Heart right ventricle (tissue), 16 donors: Measurements from ENCODE around the gene ACP1. TPM values are rescaled to one million over a fixed set of nuclear protein-coding genes. Genes with fewer than 3 reads are reported as not detected.

ENCODE experiments used
- ATAC-seq, 8 donors: fragments of 200-7000 bp; cut with Tn5 transposase; one replicate each; pipeline ENCODE4 v1.9.1; 2020; ENCODE audit warnings: mild to moderate bottlenecking in 8 of 8, moderate library complexity in 8 of 8, moderate number of reproducible peaks in 1 of 8
- DNase-seq, 2 donors: peaks; one replicate each; pipeline ENCODE4 v3.0.0-alpha.2; 2020
- H3K27ac ChIP-seq, 10 donors: fragments of 200-600 bp; sonication (generic) in 2 of 10; one replicate each; pipeline versions ENCODE4 v1.5.0 to v1.8.0; 2020 to 2022; ENCODE audit warnings: mild to moderate bottlenecking in 3 of 10
- H3K27me3 ChIP-seq, 7 donors: fragments of 200-600 bp; one replicate each; pipeline ENCODE4 v1.8.0; 2021 to 2022; ENCODE audit warnings: mild to moderate bottlenecking in 2 of 7
- H3K36me3 ChIP-seq, 9 donors: fragments of 200-600 bp; sonication (generic) in 1 of 9; one replicate each; pipeline versions ENCODE4 v1.5.0 to v1.8.0; 2020 to 2022; ENCODE audit warnings: mild to moderate bottlenecking in 2 of 9
- H3K4me1 ChIP-seq, 9 donors: fragments of 200-600 bp; sonication (generic) in 1 of 9; one replicate each; pipeline versions ENCODE4 v1.5.0 to v1.8.0; 2020 to 2022; ENCODE audit warnings: mild to moderate bottlenecking in 4 of 9
- H3K4me3 ChIP-seq, 10 donors: fragments of 200-600 bp; sonication (generic) in 2 of 10; one replicate each; pipeline versions ENCODE4 v1.5.0 to v1.8.0; 2020 to 2022; ENCODE audit warnings: mild to moderate bottlenecking in 7 of 10, moderate library complexity in 2 of 10
- H3K9me3 ChIP-seq, 11 donors: fragments of 200-600 bp in 10 of 11; sonication (generic) in 2 of 11; one replicate each; pipeline versions ENCODE4 v1.5.0 to v1.8.0; 2013 to 2022; ENCODE audit warnings: mild to moderate bottlenecking in 2 of 11, control low read depth in 1 of 11, moderate library complexity in 1 of 11
- WGBS, 2 donors: extraction: QIAGEN DNeasy Blood & Tissue Kit; methylation state at CpG; one replicate each; pipeline ENCODE4 v1.1.7; 2013; ENCODE audit warnings: inconsistent platforms in 1 of 2; 5-methylcytosine and 5-hydroxymethylcytosine counted together
- intact Hi-C, 10 donors: fragments of 100-400 bp; cut with DNase I; formaldehyde crosslinking; loops; one replicate each; pipeline versions ENCODE4 v1.11.1 to v1.14.2; 2022
- polyA plus RNA-seq, 2 donors: library from polyadenylated mRNA; stranded (reverse); fragments of 200-250 nt; gene quantifications; one replicate each; pipeline ENCODE4 v1.2.3, GENCODE V29; 2013
- total RNA-seq, 10 donors: library from RNA; stranded (reverse); fragmentation: NEBNext Ultra II Directional in 3 of 10; extraction: Animal tissue kit (Norgen Biotek cat#: 25700) in 3 of 10; gene quantifications; one replicate each; pipeline versions ENCODE4 v1.2.1 to v1.2.4, GENCODE V29; 2021 to 2023
- TF ChIP-seq, protein P1 (sequence below), 9 donors: fragments of 200-600 bp; sonication (generic) in 2 of 9; IDR thresholded peaks; one replicate each; pipeline versions ENCODE4 v1.5.0 to v1.8.0; 2021 to 2022; ENCODE audit warnings: antibody characterized with exemption in 9 of 9, mild to moderate bottlenecking in 5 of 9, moderate library complexity in 1 of 9
- donor health status: Arrhythmogenic right ventricular cardiomyopathy.
- donor health status: ischemic (EF 13 %, LVEDD 7.1; RV severe dilation, severe dysfunction).
- donor health status: healthy with polysubstance abuse.
- donor health status: DM: no; HTN: yes; CAD: no.
- donor health status: DM: no; HTN: no; CAD: no.
- donor health status: ischemic (EF 25% LVEDD 6.9; RV normal size, moderate dysfunction).
- donor health status: ischemic (EF 25% LVEDD 5.7; RV mildly dilated, moderate dysfunction).
- donor health status: healthy.
- donor health status: DM: yes; HTN: yes; CAD: no.
- donor health status: Ischemic cardiomyopathy.
- donor health status: ischemic (EF 35%, LVEDD 5.7; RV mildly dilated, moderate dysfunction).
- donor health status: nonischemic (EF 11% LVEDD 7.7; RV severe dilation, severe dysfunction).
- donor health status: DM: yes; HTN: yes; CAD: no.
- donor health status: PGD.
- donor health status: ischemic (EF 29% LVEDD 5.4; RV normal size, mild dysfunction).
- donor health status: nonischemic (EF 23%, LVEDD 6.1; RV moderate dilation, normal function).

The ACP1 gene
- total and polyA plus RNA-seq, 12 donors: 38.3 to 87.7 (median 65.2) TPM

DNA sequence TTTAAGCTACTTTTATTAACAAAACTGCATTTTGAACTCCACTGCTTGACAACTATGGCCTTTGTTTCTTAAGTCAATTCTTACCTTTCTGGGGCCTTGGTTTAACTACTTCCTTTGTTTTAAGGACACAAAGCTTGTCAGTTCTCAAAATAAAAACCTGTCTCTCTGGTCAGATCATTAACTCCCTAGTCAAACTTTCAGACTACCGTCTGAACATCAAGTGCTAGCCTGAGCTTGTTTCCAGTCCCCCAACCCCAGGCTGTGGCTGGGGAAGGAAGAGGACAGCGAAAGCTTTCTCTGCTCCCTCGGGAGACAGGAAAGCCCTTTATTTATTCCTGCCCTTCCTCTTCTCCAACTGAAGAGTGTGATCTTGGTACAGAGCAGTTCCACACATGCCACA lies 2.6 kb upstream of the ACP1 start:
- intact Hi-C loops: no loop called here
- TF ChIP-seq, protein P1, sequence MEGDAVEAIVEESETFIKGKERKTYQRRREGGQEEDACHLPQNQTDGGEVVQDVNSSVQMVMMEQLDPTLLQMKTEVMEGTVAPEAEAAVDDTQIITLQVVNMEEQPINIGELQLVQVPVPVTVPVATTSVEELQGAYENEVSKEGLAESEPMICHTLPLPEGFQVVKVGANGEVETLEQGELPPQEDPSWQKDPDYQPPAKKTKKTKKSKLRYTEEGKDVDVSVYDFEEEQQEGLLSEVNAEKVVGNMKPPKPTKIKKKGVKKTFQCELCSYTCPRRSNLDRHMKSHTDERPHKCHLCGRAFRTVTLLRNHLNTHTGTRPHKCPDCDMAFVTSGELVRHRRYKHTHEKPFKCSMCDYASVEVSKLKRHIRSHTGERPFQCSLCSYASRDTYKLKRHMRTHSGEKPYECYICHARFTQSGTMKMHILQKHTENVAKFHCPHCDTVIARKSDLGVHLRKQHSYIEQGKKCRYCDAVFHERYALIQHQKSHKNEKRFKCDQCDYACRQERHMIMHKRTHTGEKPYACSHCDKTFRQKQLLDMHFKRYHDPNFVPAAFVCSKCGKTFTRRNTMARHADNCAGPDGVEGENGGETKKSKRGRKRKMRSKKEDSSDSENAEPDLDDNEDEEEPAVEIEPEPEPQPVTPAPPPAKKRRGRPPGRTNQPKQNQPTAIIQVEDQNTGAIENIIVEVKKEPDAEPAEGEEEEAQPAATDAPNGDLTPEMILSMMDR (IDR thresholded peaks at IDR 0.05): no peak
- Histone ChIP-seq H3K27ac (no peak overlapping the region), H3K4me1 (peaks cover 12 to 33% (median 23%) of the 10 kb centered on the region in 9 donors), H3K36me3 (peaks cover 0 to 4% (median 0%) of the 10 kb centered on the region in 9 donors), H3K27me3 (no peaks in the 10 kb centered on the region), H3K9me3 (peaks cover 0 to 21% (median 8%) of the 10 kb centered on the region in 11 donors), H3K4me3 (no peak overlapping the region)
- ATAC-seq (no peak), DNase-seq (no peak)
- WGBS, 2 donors: 63% methylated on average over 3 of the region's 3 CpGs

DNA sequence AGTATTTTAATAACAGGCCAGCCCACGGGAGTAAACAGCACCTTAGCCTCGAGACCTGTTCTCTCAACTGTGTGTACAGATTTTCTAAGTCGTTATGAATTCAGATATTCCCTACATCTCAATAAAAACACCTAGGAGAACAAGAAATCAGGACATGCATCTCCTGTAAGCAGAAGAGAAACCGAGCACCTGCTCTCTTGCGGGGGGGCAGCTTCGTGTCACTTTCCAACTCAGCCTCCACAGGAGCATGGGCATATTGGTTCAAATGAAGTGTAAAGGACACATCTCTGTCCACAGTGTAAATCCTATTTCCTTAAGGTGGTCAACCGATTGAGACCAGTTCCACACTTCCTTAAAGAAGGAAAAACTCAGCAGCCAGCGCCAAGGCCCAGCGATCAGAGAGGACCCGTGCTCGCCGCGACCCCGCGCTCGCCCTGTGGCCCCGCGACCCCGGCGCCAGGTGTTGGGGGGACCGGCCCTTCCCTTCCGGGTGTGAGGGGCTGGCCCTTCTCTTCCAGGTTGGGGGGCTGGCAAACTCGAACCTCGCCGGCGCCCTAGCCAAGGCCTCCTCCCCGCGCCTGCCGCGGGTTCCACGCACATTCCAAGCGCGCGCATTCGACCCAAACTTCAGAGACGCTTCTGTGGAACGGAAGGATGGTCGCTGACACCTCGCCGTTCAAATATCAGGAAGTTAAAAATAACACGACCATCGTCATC lies 1.6 kb upstream of the ACP1 start:
- no peak for DNase-seq
- WGBS, 2 donors: 45 to 52% methylated on average over 42 of the region's 42 CpGs
- Histone ChIP-seq H3K27ac (peak overlapping the region in 2 of 10 donors; percentile 83 to 90), H3K9me3 (peaks cover 0 to 11% (median under 1%) of the 10 kb centered on the region in 11 donors), H3K4me1 (peaks cover 12 to 35% (median 23%) of the 10 kb centered on the region in 9 donors), H3K36me3 (peaks cover 0 to 4% (median 0%) of the 10 kb centered on the region in 9 donors), H3K4me3 (peak overlapping the region; percentile 66 to 97 (median 84)), H3K27me3 (no peaks in the 10 kb centered on the region)
- TF ChIP-seq, protein P1 (IDR thresholded peaks at IDR 0.05): no peak
- intact Hi-C loops: no loop called here
- ATAC-seq: no peak

DNA sequence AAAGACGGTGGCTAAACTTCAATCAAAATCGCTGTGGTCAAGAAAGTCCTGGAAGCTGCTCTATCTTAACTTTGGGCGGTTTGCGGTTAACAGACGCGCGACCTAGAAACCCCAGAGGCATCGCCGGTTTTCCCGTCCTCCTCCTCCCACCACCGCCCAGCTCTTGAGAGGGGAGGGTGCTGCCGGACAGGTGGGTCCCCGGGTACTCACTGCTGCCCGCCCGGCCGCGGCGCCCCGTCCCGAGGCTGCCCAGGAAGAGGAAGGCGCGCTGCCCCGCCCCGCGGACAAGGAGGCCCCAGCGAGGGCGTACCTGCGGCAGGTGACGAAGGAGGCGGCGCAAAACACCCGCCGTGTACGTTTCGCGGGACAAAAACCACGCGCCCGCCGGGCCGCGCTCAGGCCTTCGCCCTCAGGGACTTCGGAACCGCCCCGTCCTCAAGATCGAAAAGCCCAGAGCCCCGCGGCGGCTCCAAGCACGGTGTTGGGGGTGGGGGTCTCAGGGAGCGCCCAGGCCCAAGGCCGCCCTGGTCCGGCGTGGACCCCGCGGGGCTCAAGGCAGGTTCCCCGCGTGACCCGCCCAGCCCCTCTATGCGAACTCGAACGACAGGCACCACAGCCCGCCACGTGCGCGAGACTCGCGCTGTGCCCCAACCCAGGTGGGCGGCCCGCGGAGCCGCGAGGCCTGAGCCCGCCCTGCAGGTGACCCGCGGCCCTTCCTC lies 814 bp upstream of the ACP1 start, which contains the start of gene SH3YL1:
Gene SH3YL1 (minus strand): TSS at position 259 of the 719 bp plus-strand sequence. CDS start 48 bp downstream, at position 211.
- peak within 1 kb of the TSS in 9 of 10 donors; percentile 30 to 90 (median 75) for H3K27ac ChIP-seq
- peaks cover 12 to 41% (median 28%) of the 10 kb centered on the region in 9 donors for H3K4me1 ChIP-seq
- H3K4me3 ChIP-seq: peak within 1 kb of the TSS; percentile 66 to 97 (median 84)
- H3K9me3 ChIP-seq: peaks cover 0 to 3% (median 0%) of the 10 kb centered on the region in 11 donors
- peak; percentile 6 to 24 for DNase-seq
- peaks cover 0 to 4% (median 0%) of the 10 kb centered on the region in 9 donors for H3K36me3 ChIP-seq
- H3K27me3 ChIP-seq: no peaks in the 10 kb centered on the region
- TF ChIP-seq, protein P1 (IDR thresholded peaks at IDR 0.05): no peak
- ATAC-seq: peak; percentile 18 to 53 (median 36)
- 1% methylated on average over 65 to 77 of the region's 77 CpGs for WGBS, 2 donors
- intact Hi-C loops: no loop called here

DNA sequence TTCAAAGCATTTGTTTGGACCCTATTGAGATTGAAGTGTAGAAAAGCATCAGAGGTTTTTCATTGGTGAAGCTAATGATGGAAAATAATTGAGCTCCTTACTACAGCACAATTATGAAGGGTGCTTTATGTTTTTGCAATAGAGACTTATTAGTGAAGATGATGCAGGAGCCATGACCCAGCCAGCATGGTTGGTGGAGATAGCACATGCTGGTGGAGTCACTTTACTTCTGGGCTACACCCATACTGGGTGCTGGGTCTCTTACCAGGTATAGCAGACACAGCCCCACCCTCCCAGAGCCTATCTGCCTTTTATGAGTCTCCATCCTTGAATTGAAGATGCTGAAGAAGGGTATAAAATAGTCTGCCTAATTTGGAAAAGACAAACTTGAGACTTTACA lies 3.6 kb downstream of the ACP1 start:
- Histone ChIP-seq H3K36me3 (peaks cover 0 to 23% (median 9%) of the 10 kb centered on the region in 9 donors), H3K9me3 (no peaks in the 10 kb centered on the region), H3K4me1 (peaks cover 12 to 53% (median 31%) of the 10 kb centered on the region in 9 donors), H3K4me3 (no peak overlapping the region), H3K27ac (no peak overlapping the region), H3K27me3 (no peaks in the 10 kb centered on the region)
- TF ChIP-seq, protein P1 (IDR thresholded peaks at IDR 0.05): no peak
- ATAC-seq (no peak), DNase-seq (no peak)
- intact Hi-C loops: no loop called here
